ENCODE results near the gene CT55.

GRCh38 chrX:135170468-135170867, 730 bp downstream of the CT55 start:
- TF ChIP-seq, protein P1, sequence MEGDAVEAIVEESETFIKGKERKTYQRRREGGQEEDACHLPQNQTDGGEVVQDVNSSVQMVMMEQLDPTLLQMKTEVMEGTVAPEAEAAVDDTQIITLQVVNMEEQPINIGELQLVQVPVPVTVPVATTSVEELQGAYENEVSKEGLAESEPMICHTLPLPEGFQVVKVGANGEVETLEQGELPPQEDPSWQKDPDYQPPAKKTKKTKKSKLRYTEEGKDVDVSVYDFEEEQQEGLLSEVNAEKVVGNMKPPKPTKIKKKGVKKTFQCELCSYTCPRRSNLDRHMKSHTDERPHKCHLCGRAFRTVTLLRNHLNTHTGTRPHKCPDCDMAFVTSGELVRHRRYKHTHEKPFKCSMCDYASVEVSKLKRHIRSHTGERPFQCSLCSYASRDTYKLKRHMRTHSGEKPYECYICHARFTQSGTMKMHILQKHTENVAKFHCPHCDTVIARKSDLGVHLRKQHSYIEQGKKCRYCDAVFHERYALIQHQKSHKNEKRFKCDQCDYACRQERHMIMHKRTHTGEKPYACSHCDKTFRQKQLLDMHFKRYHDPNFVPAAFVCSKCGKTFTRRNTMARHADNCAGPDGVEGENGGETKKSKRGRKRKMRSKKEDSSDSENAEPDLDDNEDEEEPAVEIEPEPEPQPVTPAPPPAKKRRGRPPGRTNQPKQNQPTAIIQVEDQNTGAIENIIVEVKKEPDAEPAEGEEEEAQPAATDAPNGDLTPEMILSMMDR (IDR thresholded peaks at IDR 0.05 in 2 of 3, conservative IDR thresholded peaks at IDR 0.05 in 1 of 3; ENCODE audit: borderline replicate concordance in 1 of 3, insufficient read depth in 1 of 3, low read depth in 2 of 3, low read length in 2 of 3): no peak
- TF ChIP-seq EZH2 (IDR thresholded peaks at IDR 0.05) (no peak), POLR2A (IDR thresholded peaks at IDR 0.05; ENCODE audit: borderline replicate concordance, extremely low read depth, insufficient read depth, insufficient read length) (no peak), CEBPB (IDR thresholded peaks at IDR 0.05; ENCODE audit: low read depth) (no peak), REST (IDR thresholded peaks at IDR 0.05; ENCODE audit: low read depth) (no peak), EGR1 (IDR thresholded peaks at IDR 0.05; ENCODE audit: low read depth) (no peak), SRF (IDR thresholded peaks at IDR 0.05; ENCODE audit: low read depth) (no peak), SIN3A (IDR thresholded peaks at IDR 0.05; ENCODE audit: low read depth) (no peak), RAD21 (IDR thresholded peaks at IDR 0.05; ENCODE audit: low read depth) (no peak), POLR2AphosphoS5 (IDR thresholded peaks at IDR 0.05; ENCODE audit: low read depth, low read length) (no peak), EZH2phosphoT487 (IDR thresholded peaks at IDR 0.05; ENCODE audit: borderline replicate concordance) (no peak), JUND (IDR thresholded peaks at IDR 0.05) (no peak), MAX (IDR thresholded peaks at IDR 0.05) (no peak), ZNF274 (IDR thresholded peaks at IDR 0.05; ENCODE audit: low read depth, low read length) (no peak)
